Mucosa of descending colon (tissue), 3 donors: ENCODE data around the gene PSMG3. TPM values are rescaled to one million over a fixed set of nuclear protein-coding genes. Genes with fewer than 3 reads are reported as not detected.

Source experiments
- ATAC-seq: fragments of 200-7000 bp; cut with Tn5 transposase; one replicate; pipeline ENCODE4 v1.9.1; 2020; ENCODE audit warnings: mild to moderate bottlenecking, moderate library complexity
- DNase-seq, 3 donors: peaks; one replicate each; pipeline ENCODE4 v3.0.0-alpha.2; 2020
- H3K36me3 ChIP-seq: fragments of 200-600 bp; one replicate; pipeline ENCODE4 v1.8.0; 2021; ENCODE audit warnings: low read depth, mild to moderate bottlenecking
- H3K4me1 ChIP-seq: fragments of 200-600 bp; one replicate; pipeline ENCODE4 v1.8.0; 2021; ENCODE audit warnings: low read depth, mild to moderate bottlenecking
- H3K4me3 ChIP-seq: fragments of 200-600 bp; one replicate; pipeline ENCODE4 v1.8.0; 2021; ENCODE audit warnings: mild to moderate bottlenecking
- H3K9me3 ChIP-seq: fragments of 200-600 bp; one replicate; pipeline ENCODE4 v1.8.0; 2021; ENCODE audit warnings: mild to moderate bottlenecking
- CTCF ChIP-seq: fragments of 200-600 bp; IDR thresholded peaks from one replicate; pipeline ENCODE4 v1.8.0; 2022; ENCODE audit warnings: antibody characterized with exemption, mild to moderate bottlenecking
- intact Hi-C, 2 donors: fragments of 100-400 bp; cut with DNase I in 1 of 2; cut with micrococcal nuclease in 1 of 2; formaldehyde crosslinking; loops; one replicate each; pipeline versions ENCODE4 v1.11.0 to v1.11.1; 2022; cut with DNase I, micrococcal nuclease
- total RNA-seq, 3 donors: library from RNA; stranded (reverse); fragmentation: NEBNext Ultra II Directional in 2 of 3; extraction: Animal tissue kit (Norgen Biotek cat#: 25700) in 2 of 3; gene quantifications; one replicate each; pipeline versions ENCODE4 v1.2.1 to v1.2.4, GENCODE V29; 2021 to 2023
- donor health status: DM: no; HTN: no; CAD: no; lungs with moderate emphysema.
- donor health status: DM: no; HTN: no; CAD: no.
- donor health status: DM: no; HTN: yes; CAD: no.

PSMG3 gene
- total RNA-seq, 3 donors from 2014 or later, result 22.6 to 26.0 (median 22.9) TPM

GRCh38 chr7:1536743-1537534 is 32.9 kb downstream of the PSMG3 start:
- Histone ChIP-seq H3K9me3 (no peaks in the 10 kb centered on the region), H3K4me3 (no peak overlapping the region), H3K4me1 (peaks cover 45% of the 10 kb centered on the region), H3K36me3 (no peaks in the 10 kb centered on the region)
- TF ChIP-seq CTCF, result no peak
- intact Hi-C loops, result no loop called here
- ATAC-seq (peak; percentile 68), DNase-seq (peak; percentile 87 to 92 (median 87))

DNA sequence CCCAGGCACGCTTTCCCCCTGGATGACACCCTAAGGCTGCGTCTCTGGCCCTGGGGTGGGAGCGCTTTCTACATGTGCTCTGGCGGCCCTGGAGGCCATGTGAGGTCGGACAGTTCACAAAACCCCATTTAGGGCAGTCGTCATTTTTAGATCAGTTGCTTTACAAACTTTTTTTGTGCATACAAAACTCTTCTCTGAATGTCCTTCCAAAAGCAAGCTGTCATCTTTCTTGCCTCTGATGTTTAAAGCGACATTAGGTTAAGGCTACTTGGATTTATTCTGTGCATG is 33.4 kb downstream of the PSMG3 start:
- intact Hi-C loops, result no loop called here
- Histone ChIP-seq H3K4me1 (peaks cover 45% of the 10 kb centered on the region), H3K9me3 (no peaks in the 10 kb centered on the region), H3K36me3 (no peaks in the 10 kb centered on the region), H3K4me3 (no peak overlapping the region)
- no peak for TF ChIP-seq CTCF
- ATAC-seq, result no peak
- no peak for DNase-seq

GRCh38 chr7:1535701-1536454 is 34.0 kb downstream of the PSMG3 start:
- intact Hi-C loops, result no loop called here
- Histone ChIP-seq H3K9me3 (no peaks in the 10 kb centered on the region), H3K4me3 (no peak overlapping the region), H3K36me3 (no peaks in the 10 kb centered on the region), H3K4me1 (peaks cover 45% of the 10 kb centered on the region)
- DNase-seq (peak in 1 of 3 donors; percentile 58), ATAC-seq (no peak)
- no peak for TF ChIP-seq CTCF

DNA sequence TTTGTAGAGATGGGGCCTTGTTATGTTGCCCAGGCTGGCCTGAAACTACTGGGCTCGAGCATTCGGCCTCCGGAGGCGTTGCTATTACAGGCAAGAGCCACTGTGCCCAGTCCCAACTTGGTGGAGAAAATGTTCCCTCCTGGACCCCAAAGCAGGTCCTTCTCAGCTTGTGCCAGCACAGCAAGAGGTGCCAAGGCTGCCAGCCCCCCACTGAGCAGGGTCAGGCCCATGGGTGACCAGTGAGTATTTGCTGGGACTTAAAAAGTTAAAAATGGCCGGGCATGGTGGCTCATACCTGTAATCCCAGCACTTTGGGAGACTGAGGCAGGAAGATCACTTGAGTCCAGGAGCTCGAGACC is 34.8 kb downstream of the PSMG3 start:
- no peak for DNase-seq
- intact Hi-C loops, result no loop called here
- H3K4me1 ChIP-seq, result peaks cover 45% of the 10 kb centered on the region

More for the DNA sequence above, 34.8 kb downstream of the PSMG3 start:
- no peak overlapping the region for H3K4me3 ChIP-seq
- no peaks in the 10 kb centered on the region for H3K9me3 ChIP-seq
- H3K36me3 ChIP-seq, result no peaks in the 10 kb centered on the region
- no peak for TF ChIP-seq CTCF
- no peak for ATAC-seq
